HEK293T (cell line): ENCODE results near the gene CYP2A6.
"Not testable (repeated sequence)": the region's sequence is repeated elsewhere in the genome, so short reads cannot be mapped to it uniquely, and the experiment has no call there.

Experiments
- ELF4 ChIP-seq: fragments of 450-650 bp; IDR thresholded peaks from 2 replicates; pipeline ENCODE4 v1.6.1; 2017; ENCODE audit warnings: antibody characterized with exemption
- FOXA1 ChIP-seq: fragments of 450-650 bp; IDR thresholded peaks from 2 replicates; pipeline ENCODE4 v1.6.1; 2016; ENCODE audit warnings: mild to moderate bottlenecking
- FOXM1 ChIP-seq: fragments of 450-650 bp; IDR thresholded peaks from 2 replicates; pipeline ENCODE4 v1.6.1; 2017; ENCODE audit warnings: mild to moderate bottlenecking, borderline replicate concordance
- SUZ12 ChIP-seq: fragments of 450-650 bp; IDR thresholded peaks from 2 replicates; pipeline ENCODE4 v1.6.1; 2016; ENCODE audit warnings: mild to moderate bottlenecking
- TARDBP ChIP-seq: fragments of 450-650 bp; IDR thresholded peaks from 2 replicates; pipeline ENCODE4 v1.6.1; 2016

GRCh38 chr19:40846722-40847121, 3.5 kb downstream of the CYP2A6 start:
- not testable (repeated sequence) for TF ChIP-seq SUZ12, TARDBP, FOXA1, ELF4, FOXM1
